ENCODE results near the gene LHCGR. TPM values are rescaled to one million over a fixed set of nuclear protein-coding genes. Genes with fewer than 3 reads are reported as not detected.

LHCGR gene
- total RNA-seq, 1 donor from 2014 or later: 0.16 TPM

DNA sequence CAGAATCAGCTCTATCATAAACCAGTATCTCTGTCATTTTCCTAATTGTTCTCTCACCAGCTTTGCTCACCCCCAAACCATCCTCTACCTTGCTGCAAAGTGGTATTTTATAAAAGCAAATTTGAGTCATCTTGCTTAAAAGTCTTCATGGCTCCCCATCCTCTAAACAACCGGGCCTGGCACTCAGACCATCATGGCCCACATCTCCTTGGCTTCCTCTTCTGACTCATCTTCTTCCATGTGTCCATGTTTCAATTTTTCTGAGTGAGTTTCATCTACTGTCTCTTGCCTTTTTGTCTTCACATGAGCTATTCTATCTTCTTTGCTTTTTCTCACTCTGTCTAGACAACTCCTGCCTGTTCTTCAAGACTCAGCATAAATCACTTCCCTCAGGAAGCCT lies 58.6 kb downstream of the LHCGR start:
- no peak overlapping the region for H3K27ac ChIP-seq (replicated peaks)
- H3K36me3 ChIP-seq: no peaks in the 10 kb centered on the region
- H3K4me1 ChIP-seq: no peaks in the 10 kb centered on the region

DNA sequence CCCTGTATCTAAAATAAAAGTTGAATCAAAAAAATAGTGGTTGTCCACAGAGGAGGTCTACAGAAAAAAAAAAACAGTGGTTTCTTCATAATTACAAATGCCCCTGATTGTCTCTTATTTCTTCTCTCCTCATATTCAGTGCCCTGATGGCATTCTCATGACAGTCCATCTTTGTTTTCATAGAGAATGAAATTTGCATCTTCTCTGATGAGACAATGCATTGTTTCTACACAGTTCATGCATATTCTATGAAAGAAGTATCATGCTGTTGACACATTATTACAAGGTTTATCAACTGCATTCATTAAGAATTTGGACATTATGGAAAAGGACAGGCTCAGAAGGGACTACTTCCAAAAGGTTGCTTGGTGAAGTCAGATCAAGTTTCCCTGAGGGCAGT lies 59.5 kb downstream of the LHCGR start:
- Histone ChIP-seq H3K27me3 (ENCODE audit: low read depth) (no peaks in the 10 kb centered on the region), H3K4me3 (no peak overlapping the region), H3K36me3 (no peaks in the 10 kb centered on the region), H3K4me1 (no peaks in the 10 kb centered on the region), H3K9me3 (replicated peaks) (no peaks in the 10 kb centered on the region), H3K27ac (replicated peaks) (no peak overlapping the region)
- intact Hi-C loops (cut with micrococcal nuclease): no loop called here
- DNase-seq: no peak
- TF ChIP-seq, protein P1, sequence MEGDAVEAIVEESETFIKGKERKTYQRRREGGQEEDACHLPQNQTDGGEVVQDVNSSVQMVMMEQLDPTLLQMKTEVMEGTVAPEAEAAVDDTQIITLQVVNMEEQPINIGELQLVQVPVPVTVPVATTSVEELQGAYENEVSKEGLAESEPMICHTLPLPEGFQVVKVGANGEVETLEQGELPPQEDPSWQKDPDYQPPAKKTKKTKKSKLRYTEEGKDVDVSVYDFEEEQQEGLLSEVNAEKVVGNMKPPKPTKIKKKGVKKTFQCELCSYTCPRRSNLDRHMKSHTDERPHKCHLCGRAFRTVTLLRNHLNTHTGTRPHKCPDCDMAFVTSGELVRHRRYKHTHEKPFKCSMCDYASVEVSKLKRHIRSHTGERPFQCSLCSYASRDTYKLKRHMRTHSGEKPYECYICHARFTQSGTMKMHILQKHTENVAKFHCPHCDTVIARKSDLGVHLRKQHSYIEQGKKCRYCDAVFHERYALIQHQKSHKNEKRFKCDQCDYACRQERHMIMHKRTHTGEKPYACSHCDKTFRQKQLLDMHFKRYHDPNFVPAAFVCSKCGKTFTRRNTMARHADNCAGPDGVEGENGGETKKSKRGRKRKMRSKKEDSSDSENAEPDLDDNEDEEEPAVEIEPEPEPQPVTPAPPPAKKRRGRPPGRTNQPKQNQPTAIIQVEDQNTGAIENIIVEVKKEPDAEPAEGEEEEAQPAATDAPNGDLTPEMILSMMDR (IDR thresholded peaks at IDR 0.05; ENCODE audit: borderline replicate concordance): no peak

More for the DNA sequence above, 58.6 kb downstream of the LHCGR start:
- H3K27me3 ChIP-seq (ENCODE audit: low read depth): no peaks in the 10 kb centered on the region
- TF ChIP-seq, protein P1 (IDR thresholded peaks at IDR 0.05; ENCODE audit: borderline replicate concordance): no peak
- intact Hi-C loops (cut with micrococcal nuclease): no loop called here
- H3K4me3 ChIP-seq: no peak overlapping the region
- H3K9me3 ChIP-seq (replicated peaks): no peaks in the 10 kb centered on the region
- DNase-seq: no peak

- intact Hi-C loops (cut with micrococcal nuclease): no loop called here
- no peaks in the 10 kb centered on the region for H3K4me1 ChIP-seq
- H3K27ac ChIP-seq (replicated peaks): no peak overlapping the region
- H3K36me3 ChIP-seq: no peaks in the 10 kb centered on the region
- H3K27me3 ChIP-seq (ENCODE audit: low read depth): no peaks in the 10 kb centered on the region
- no peaks in the 10 kb centered on the region for H3K9me3 ChIP-seq (replicated peaks)
- no peak overlapping the region for H3K4me3 ChIP-seq
- TF ChIP-seq, protein P1 (IDR thresholded peaks at IDR 0.05; ENCODE audit: borderline replicate concordance): no peak
- no peak for DNase-seq
These were observed 61.4 kb downstream of the LHCGR start for GRCh38 chr2:48694149-48694548.

- H3K27ac ChIP-seq (replicated peaks): no peak overlapping the region
These were observed 61.9 kb downstream of the LHCGR start for GRCh38 chr2:48693645-48694044.

GRCh38 chr2:48693066-48693465 lies 62.5 kb downstream of the LHCGR start:
- intact Hi-C loops (cut with micrococcal nuclease): no loop called here
- Histone ChIP-seq H3K27ac (replicated peaks) (no peak overlapping the region), H3K4me3 (no peak overlapping the region), H3K9me3 (replicated peaks) (no peaks in the 10 kb centered on the region), H3K4me1 (no peaks in the 10 kb centered on the region), H3K36me3 (no peaks in the 10 kb centered on the region), H3K27me3 (ENCODE audit: low read depth) (no peaks in the 10 kb centered on the region)
- DNase-seq: no peak
- TF ChIP-seq, protein P1 (IDR thresholded peaks at IDR 0.05; ENCODE audit: borderline replicate concordance): no peak

More at GRCh38 chr2:48693645-48694044, 61.9 kb downstream of the LHCGR start:
- TF ChIP-seq, protein P1 (IDR thresholded peaks at IDR 0.05; ENCODE audit: borderline replicate concordance): no peak
- H3K4me1 ChIP-seq: no peaks in the 10 kb centered on the region
- H3K36me3 ChIP-seq: no peaks in the 10 kb centered on the region
- DNase-seq: no peak
- H3K9me3 ChIP-seq (replicated peaks): no peaks in the 10 kb centered on the region
- no peak overlapping the region for H3K4me3 ChIP-seq
- intact Hi-C loops (cut with micrococcal nuclease): no loop called here
- H3K27me3 ChIP-seq (ENCODE audit: low read depth): no peaks in the 10 kb centered on the region
